Neuronal stem cell (in vitro differentiated cells): ENCODE results near the gene REC8.
A peak's percentile ranks its signal among the peaks of the same experiment; 100 is the strongest.
"Not testable (repeated sequence)": the region's sequence is repeated elsewhere in the genome, so short reads cannot be mapped to it uniquely, and the experiment has no call there.

Experiments
- DNase-seq: peaks from one replicate; pipeline ENCODE4 v3.0.0-alpha.2; 2013; ENCODE audit warnings: low spot score
- H2AFZ ChIP-seq: one replicate; pipeline ENCODE4 v1.6.1; 2013; ENCODE audit warnings: mild to moderate bottlenecking, low read length, inconsistent platforms
- H2AK5ac ChIP-seq: 2 replicates; pipeline ENCODE4 v1.6.1; 2013; ENCODE audit warnings: low read depth, mild to moderate bottlenecking, inconsistent platforms, low read length, moderate library complexity, mixed read lengths
- H2BK120ac ChIP-seq: 2 replicates; pipeline ENCODE4 v1.6.1; 2013; ENCODE audit warnings: low read depth, mild to moderate bottlenecking, inconsistent platforms, low read length, moderate library complexity, mixed read lengths
- H2BK12ac ChIP-seq: one replicate; pipeline ENCODE4 v1.6.1; 2013; ENCODE audit warnings: low read length, inconsistent platforms
- H2BK15ac ChIP-seq: 2 replicates; pipeline ENCODE4 v1.6.1; 2013; ENCODE audit warnings: mild to moderate bottlenecking, low read length, inconsistent platforms, mixed read lengths
- H2BK5ac ChIP-seq: one replicate; pipeline ENCODE4 v1.6.1; 2013; ENCODE audit warnings: inconsistent platforms, mild to moderate bottlenecking, low read length, moderate library complexity
- H3K14ac ChIP-seq: one replicate; pipeline ENCODE4 v1.6.1; 2013; ENCODE audit warnings: low read length, inconsistent platforms
- H3K18ac ChIP-seq: 2 replicates; pipeline ENCODE4 v1.6.1; 2013; ENCODE audit warnings: low read length, inconsistent platforms
- H3K23ac ChIP-seq: 2 replicates; pipeline ENCODE4 v1.6.1; 2013; ENCODE audit warnings: low read depth, mild to moderate bottlenecking, mixed read lengths, low read length, inconsistent platforms; ENCODE audit not compliant: poor library complexity
- H3K27ac ChIP-seq: replicated peaks from 3 replicates; pipeline ENCODE4 v1.5.1; 2013; ENCODE audit warnings: low read length, inconsistent platforms
- H3K27me3 ChIP-seq, 3 experiments: 2 replicates each; pipeline ENCODE4 v1.6.1; 2013; ENCODE audit warnings: low read length in 3 of 3, mild to moderate bottlenecking in 2 of 3, inconsistent platforms in 1 of 3, low read depth in 1 of 3, mixed read lengths in 1 of 3, moderate library complexity in 1 of 3; ENCODE audit not compliant: control insufficient read depth in 3 of 3, insufficient read depth in 3 of 3
- H3K36me3 ChIP-seq, 2 donors: replicated peaks in 1 of 2; 2 replicates each; pipeline ENCODE4 v1.6.1; 2013; ENCODE audit warnings: low read length in 2 of 2; ENCODE audit not compliant: control insufficient read depth in 2 of 2, insufficient read depth in 2 of 2
- H3K4ac ChIP-seq: 2 replicates; pipeline ENCODE4 v1.6.1; 2013; ENCODE audit warnings: inconsistent platforms, mild to moderate bottlenecking, low read length, moderate library complexity
- H3K4me1 ChIP-seq, 2 donors: 1 replicate in 1 of 2; 2 replicates in 1 of 2; pipeline ENCODE4 v1.6.1; 2013; ENCODE audit warnings: low read length in 2 of 2, low read depth in 1 of 2; ENCODE audit not compliant: control insufficient read depth in 2 of 2, insufficient read depth in 1 of 2
- H3K4me2 ChIP-seq: one replicate; pipeline ENCODE4 v1.6.1; 2013; ENCODE audit warnings: mild to moderate bottlenecking, low read length, inconsistent platforms; ENCODE audit not compliant: insufficient read depth, poor library complexity, severe bottlenecking
- H3K4me3 ChIP-seq, 2 donors: 2 replicates each; pipeline ENCODE4 v1.5.1; 2013; ENCODE audit warnings: low read length in 2 of 2, mild to moderate bottlenecking in 2 of 2, inconsistent platforms in 1 of 2, moderate library complexity in 1 of 2
- H3K79me1 ChIP-seq: one replicate; pipeline ENCODE4 v1.6.1; 2013; ENCODE audit warnings: low read depth, mild to moderate bottlenecking, inconsistent platforms, low read length, moderate library complexity
- H3K9ac ChIP-seq: one replicate; pipeline ENCODE4 v1.6.1; 2013; ENCODE audit warnings: mild to moderate bottlenecking, low read depth, low read length, inconsistent platforms; ENCODE audit not compliant: poor library complexity
- H3K9me3 ChIP-seq, 2 donors: replicated peaks in 1 of 2; 2 replicates each; pipeline versions ENCODE3 to v1.6.1; 2013; ENCODE audit warnings: low read length in 2 of 2, mild to moderate bottlenecking in 2 of 2, inconsistent platforms in 1 of 2, low read depth in 1 of 2, mixed read lengths in 1 of 2, moderate library complexity in 1 of 2; ENCODE audit not compliant: control insufficient read depth in 2 of 2, insufficient read depth in 1 of 2
- H4K8ac ChIP-seq: one replicate; pipeline ENCODE4 v1.6.1; 2013; ENCODE audit warnings: low read depth, mild to moderate bottlenecking, inconsistent platforms, low read length, moderate library complexity
- H4K91ac ChIP-seq: one replicate; pipeline ENCODE4 v1.6.1; 2013; ENCODE audit warnings: low read length, low read depth, mild to moderate bottlenecking, inconsistent platforms; ENCODE audit not compliant: poor library complexity
- WGBS, 2 donors: extraction: QIAGEN DNeasy Blood & Tissue Kit; methylation state at CpG; one replicate each; pipeline ENCODE4 v1.1.7; 2013; ENCODE audit warnings: missing lambda C conversion rate in 2 of 2, mixed read lengths in 1 of 2; ENCODE audit not compliant: insufficient read length in 2 of 2, insufficient replicate concordance in 1 of 2; ENCODE audit errors: extremely low coverage in 2 of 2; 5-methylcytosine and 5-hydroxymethylcytosine counted together

REC8 gene

GRCh38 chr14:24196071-24197055 is 24.5 kb downstream of the REC8 start:
- Histone ChIP-seq H2BK120ac (peak overlapping the region; percentile 76), H2BK5ac (no peak overlapping the region), H3K9ac (peak overlapping the region; percentile 93), H2AK5ac (peak overlapping the region; percentile 20), H2BK15ac (no peak overlapping the region), H3K4ac (no peak overlapping the region), H3K14ac (no peak overlapping the region), H3K36me3 (peaks cover 19 to 48% of the 10 kb centered on the region in 2 donors), H3K27me3 (peaks cover 0 to 2% (median 0%) of the 10 kb centered on the region in 3 experiments), H3K23ac (peak overlapping the region; percentile 93), H3K4me1 (peaks cover 2 to 5% of the 10 kb centered on the region in 2 donors), H2AFZ (peak overlapping the region; percentile 99), H3K27ac (peak overlapping the region; percentile 97), H4K8ac (no peak overlapping the region), H3K18ac (no peak overlapping the region), H3K4me2 (peak overlapping the region; percentile 96), H3K9me3 (peaks cover 0 to 3% of the 10 kb centered on the region in 2 donors), H2BK12ac (no peak overlapping the region), H4K91ac (no peak overlapping the region), H3K79me1 (peaks cover 3% of the 10 kb centered on the region), H3K4me3 (peak overlapping the region; percentile 53 to 92)
- no peak for DNase-seq
- no CpG with 5 or more reads among the region's 33 CpGs for WGBS, 2 donors

- peaks cover 2 to 5% of the 10 kb centered on the region in 2 donors for H3K4me1 ChIP-seq
- no peak overlapping the region for H4K8ac ChIP-seq
- H3K23ac ChIP-seq = no peak overlapping the region
- peaks cover 0 to 2% (median 0%) of the 10 kb centered on the region in 3 experiments for H3K27me3 ChIP-seq
- no CpG with 5 or more reads among the region's 2 CpGs for WGBS, 2 donors
- H3K4ac ChIP-seq = no peak overlapping the region
- no peak overlapping the region for H3K9ac ChIP-seq
- H2BK5ac ChIP-seq = no peak overlapping the region
- H2BK12ac ChIP-seq = no peak overlapping the region
- peaks cover 19 to 47% of the 10 kb centered on the region in 2 donors for H3K36me3 ChIP-seq
- no peak overlapping the region for H3K18ac ChIP-seq
- peaks cover 3% of the 10 kb centered on the region for H3K79me1 ChIP-seq
- H3K4me3 ChIP-seq = no peak overlapping the region
- H2AFZ ChIP-seq = no peak overlapping the region
- no peak overlapping the region for H2BK15ac ChIP-seq
- no peak overlapping the region for H2AK5ac ChIP-seq
- H3K14ac ChIP-seq = no peak overlapping the region
- DNase-seq = no peak
- no peak overlapping the region for H4K91ac ChIP-seq
- no peak overlapping the region for H3K27ac ChIP-seq
- no peak overlapping the region for H3K4me2 ChIP-seq
- H2BK120ac ChIP-seq = no peak overlapping the region
- peaks cover 3 to 7% of the 10 kb centered on the region in 2 donors for H3K9me3 ChIP-seq
These were observed 25.2 kb downstream of the REC8 start for GRCh38 chr14:24197056-24197450.

- H3K27ac ChIP-seq = no peak overlapping the region
- H3K4me1 ChIP-seq = peaks cover 2 to 5% of the 10 kb centered on the region in 2 donors
- no peak overlapping the region for H3K23ac ChIP-seq
- H3K79me1 ChIP-seq = peaks cover 1% of the 10 kb centered on the region
- WGBS, 2 donors = no CpG with 5 or more reads among the region's 7 CpGs
- H3K9ac ChIP-seq = peak overlapping the region; percentile 72
- no peak overlapping the region for H2BK15ac ChIP-seq
- no peak overlapping the region for H3K4me3 ChIP-seq
- DNase-seq = no peak
- H2BK120ac ChIP-seq = no peak overlapping the region
- H3K4me2 ChIP-seq = no peak overlapping the region
- peaks cover 8 to 46% of the 10 kb centered on the region in 2 donors for H3K36me3 ChIP-seq
- H2BK5ac ChIP-seq = no peak overlapping the region
- H2AFZ ChIP-seq = no peak overlapping the region
- no peak overlapping the region for H4K8ac ChIP-seq
- H3K4ac ChIP-seq = no peak overlapping the region
- H3K14ac ChIP-seq = no peak overlapping the region
- H3K27me3 ChIP-seq = peaks cover 0 to 2% (median 0%) of the 10 kb centered on the region in 3 experiments
- H4K91ac ChIP-seq = no peak overlapping the region
- H3K9me3 ChIP-seq = peaks cover 3 to 7% of the 10 kb centered on the region in 2 donors
- no peak overlapping the region for H2AK5ac ChIP-seq
- H3K18ac ChIP-seq = no peak overlapping the region
- no peak overlapping the region for H2BK12ac ChIP-seq
These were observed 27.1 kb downstream of the REC8 start for GRCh38 chr14:24198814-24199524.

GRCh38 chr14:24202538-24202937 is 30.7 kb downstream of the REC8 start:
- no CpG with 5 or more reads among the region's 8 CpGs for WGBS, 2 donors
- peaks cover 24 to 70% of the 10 kb centered on the region in 2 donors for H3K36me3 ChIP-seq
- not testable (repeated sequence) for H3K4me2 ChIP-seq, DNase-seq, H4K91ac ChIP-seq, H2BK12ac ChIP-seq, H2AFZ ChIP-seq, H4K8ac ChIP-seq, H2BK120ac ChIP-seq, H3K23ac ChIP-seq, H3K4me1 ChIP-seq, H3K4ac ChIP-seq, H3K9me3 ChIP-seq, H2BK5ac ChIP-seq, H3K27me3 ChIP-seq, H3K14ac ChIP-seq, H3K9ac ChIP-seq, H3K79me1 ChIP-seq, H3K18ac ChIP-seq, H3K4me3 ChIP-seq, H2BK15ac ChIP-seq, H3K27ac ChIP-seq, H2AK5ac ChIP-seq
